ENCODE data around the gene MMP8.

MMP8 gene

DNA sequence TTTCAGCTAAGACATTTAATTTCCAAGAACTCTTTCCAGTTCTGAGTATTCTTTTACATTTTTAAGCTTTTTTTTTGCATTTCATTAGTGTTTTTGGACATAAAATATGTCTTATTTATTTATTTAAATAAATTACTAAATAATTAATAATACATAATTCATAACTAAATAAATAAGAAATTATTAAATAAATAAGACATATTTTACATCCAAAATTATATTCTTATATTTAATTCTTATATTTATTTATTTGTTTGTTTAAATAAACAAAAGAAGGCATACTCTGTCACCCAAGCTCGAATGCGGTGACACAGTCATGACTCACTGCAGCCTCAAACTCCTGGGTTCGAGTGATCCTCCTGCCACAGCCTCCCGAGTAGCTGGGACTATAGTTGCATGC is 16.1 kb downstream of the MMP8 start:
- TF ChIP-seq, protein P1, sequence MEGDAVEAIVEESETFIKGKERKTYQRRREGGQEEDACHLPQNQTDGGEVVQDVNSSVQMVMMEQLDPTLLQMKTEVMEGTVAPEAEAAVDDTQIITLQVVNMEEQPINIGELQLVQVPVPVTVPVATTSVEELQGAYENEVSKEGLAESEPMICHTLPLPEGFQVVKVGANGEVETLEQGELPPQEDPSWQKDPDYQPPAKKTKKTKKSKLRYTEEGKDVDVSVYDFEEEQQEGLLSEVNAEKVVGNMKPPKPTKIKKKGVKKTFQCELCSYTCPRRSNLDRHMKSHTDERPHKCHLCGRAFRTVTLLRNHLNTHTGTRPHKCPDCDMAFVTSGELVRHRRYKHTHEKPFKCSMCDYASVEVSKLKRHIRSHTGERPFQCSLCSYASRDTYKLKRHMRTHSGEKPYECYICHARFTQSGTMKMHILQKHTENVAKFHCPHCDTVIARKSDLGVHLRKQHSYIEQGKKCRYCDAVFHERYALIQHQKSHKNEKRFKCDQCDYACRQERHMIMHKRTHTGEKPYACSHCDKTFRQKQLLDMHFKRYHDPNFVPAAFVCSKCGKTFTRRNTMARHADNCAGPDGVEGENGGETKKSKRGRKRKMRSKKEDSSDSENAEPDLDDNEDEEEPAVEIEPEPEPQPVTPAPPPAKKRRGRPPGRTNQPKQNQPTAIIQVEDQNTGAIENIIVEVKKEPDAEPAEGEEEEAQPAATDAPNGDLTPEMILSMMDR (IDR thresholded peaks at IDR 0.05; ENCODE audit: low read length, missing control alignments) = no peak
- H3K4me3 ChIP-seq (replicated peaks; ENCODE audit: low read depth, low read length) = no peak overlapping the region
- DNase-seq (ENCODE audit: low read depth) = no peak

DNA sequence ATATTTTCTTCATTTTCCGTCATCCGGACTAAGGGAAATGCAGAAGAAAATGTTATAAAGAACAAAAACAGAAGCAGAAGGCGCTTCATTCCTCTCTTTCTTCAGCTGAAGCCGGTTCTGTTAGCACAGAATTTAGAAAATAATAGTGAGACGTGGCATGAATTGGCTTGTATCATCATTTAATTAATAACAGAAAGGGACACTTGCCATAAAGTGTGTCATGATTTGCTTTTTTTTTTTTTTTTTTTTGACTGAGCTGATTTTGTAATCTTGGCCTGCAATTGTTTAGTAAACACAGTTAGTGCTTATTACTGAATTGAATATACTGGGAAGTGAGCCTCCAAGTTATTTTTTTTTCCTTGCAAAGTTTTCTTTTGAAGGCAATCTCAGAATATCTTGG is 19.1 kb downstream of the MMP8 start, which contains the start of gene MMP27:
Gene MMP27, minus strand, starts transcription at position 144 of the 400 bp plus-strand sequence. Its CDS starts 55 bp downstream, at position 89.
- H3K4me3 ChIP-seq (replicated peaks; ENCODE audit: low read depth, low read length) = no peak within 1 kb of the TSS
- TF ChIP-seq, protein P1 (IDR thresholded peaks at IDR 0.05; ENCODE audit: low read length, missing control alignments) = no peak
- no peak for DNase-seq (ENCODE audit: low read depth)

DNA sequence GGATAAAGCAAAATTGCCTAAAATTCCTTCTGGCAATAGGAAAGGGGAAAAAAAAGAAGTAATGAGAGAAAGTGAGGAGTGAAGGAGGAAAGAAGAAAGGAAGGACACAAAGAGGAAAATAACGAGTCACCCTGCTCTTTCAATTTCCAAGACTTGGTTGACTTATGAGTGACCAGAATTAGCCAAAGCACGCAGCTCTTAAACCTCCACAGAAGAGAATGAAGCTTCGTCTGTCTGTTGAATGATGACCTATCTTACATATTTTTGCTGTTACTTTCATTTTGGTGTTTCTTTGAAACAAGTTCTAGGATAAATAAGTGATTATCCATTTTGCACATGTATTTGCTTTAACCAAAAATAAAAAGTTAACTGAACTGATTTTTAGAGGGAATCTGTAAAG is 19.9 kb downstream of the MMP8 start:
- DNase-seq (ENCODE audit: low read depth) = no peak
- TF ChIP-seq, protein P1 (IDR thresholded peaks at IDR 0.05; ENCODE audit: low read length, missing control alignments) = no peak
- no peak overlapping the region for H3K4me3 ChIP-seq (replicated peaks; ENCODE audit: low read depth, low read length)

DNA sequence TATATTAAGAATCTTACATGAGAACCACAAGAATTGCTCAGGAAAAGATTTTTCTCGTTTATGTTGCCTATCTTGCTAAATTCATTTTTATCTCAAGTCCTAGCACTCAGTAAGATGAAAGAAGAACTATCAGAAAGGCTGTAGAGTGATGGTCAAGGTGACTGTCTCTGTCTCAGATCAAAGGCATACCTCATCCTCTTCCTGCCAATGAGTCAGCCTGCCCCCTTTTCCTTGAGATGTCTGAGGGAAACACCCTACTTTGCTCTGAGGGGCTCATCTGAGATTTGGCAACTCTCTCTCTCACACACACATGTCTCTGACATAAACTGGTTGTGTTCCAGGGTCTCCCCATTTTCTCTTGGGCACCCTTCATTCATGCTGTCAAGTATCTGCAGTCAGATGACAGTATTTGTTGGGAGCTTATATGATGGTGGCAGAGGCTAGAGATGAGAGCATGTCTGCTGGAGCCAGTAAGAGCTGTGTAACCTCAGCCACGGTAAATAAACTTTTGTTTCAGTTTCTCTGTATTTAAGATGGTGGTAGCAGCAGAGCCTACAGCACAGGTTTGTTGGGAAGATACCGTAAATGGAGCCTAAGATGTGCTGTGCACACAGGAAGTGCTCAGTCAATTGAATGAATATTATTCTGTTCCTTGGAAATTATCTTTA is 20.8 kb downstream of the MMP8 start:
- TF ChIP-seq, protein P1 (IDR thresholded peaks at IDR 0.05; ENCODE audit: low read length, missing control alignments) = no peak
- H3K4me3 ChIP-seq (replicated peaks; ENCODE audit: low read depth, low read length) = no peak overlapping the region
- DNase-seq (ENCODE audit: low read depth) = no peak

DNA sequence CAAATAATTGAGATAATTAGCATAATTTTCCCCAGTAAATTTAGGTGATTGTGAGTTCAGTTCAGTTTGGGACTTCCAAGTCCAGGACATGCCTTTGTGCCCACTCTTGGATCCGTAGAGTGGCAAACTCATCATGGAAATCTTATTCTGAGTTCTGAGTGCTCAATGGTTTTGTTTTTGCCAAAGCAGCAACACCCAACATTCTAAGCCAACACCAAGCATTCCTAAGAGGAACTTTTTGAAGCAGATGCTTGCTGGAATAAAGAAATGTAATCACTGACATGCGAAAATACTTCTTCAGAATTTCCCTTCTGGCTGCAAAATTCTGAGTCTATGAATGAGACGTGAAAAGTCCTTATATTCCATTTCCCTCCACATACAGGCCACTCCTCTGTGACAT is 29.6 kb downstream of the MMP8 start:
- no peak for DNase-seq (ENCODE audit: low read depth)
- no peak overlapping the region for H3K4me3 ChIP-seq (replicated peaks; ENCODE audit: low read depth, low read length)
- TF ChIP-seq, protein P1 (IDR thresholded peaks at IDR 0.05; ENCODE audit: low read length, missing control alignments) = no peak

DNA sequence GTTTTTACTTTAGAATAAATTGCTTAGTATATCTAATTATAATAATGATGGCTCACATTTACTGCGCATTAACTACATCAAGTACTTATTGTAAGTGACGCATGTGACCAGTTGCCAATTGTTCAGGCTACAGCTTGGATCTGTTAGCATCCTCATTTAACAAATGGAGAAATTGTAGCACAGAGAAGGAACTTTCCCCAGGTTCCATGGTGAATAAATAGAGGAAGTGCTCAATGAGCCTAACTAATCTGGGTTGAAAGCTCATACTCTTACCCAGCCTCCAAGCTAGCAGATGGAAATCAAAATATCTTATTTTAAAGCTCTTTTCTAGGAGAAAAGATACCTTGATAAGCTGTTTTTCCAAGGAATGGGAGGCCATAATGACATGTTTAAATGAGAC is 39.0 kb downstream of the MMP8 start:
- no peak overlapping the region for H3K4me3 ChIP-seq (replicated peaks; ENCODE audit: low read depth, low read length)
- TF ChIP-seq, protein P1 (IDR thresholded peaks at IDR 0.05; ENCODE audit: low read length, missing control alignments) = no peak
- DNase-seq (ENCODE audit: low read depth) = no peak

DNA sequence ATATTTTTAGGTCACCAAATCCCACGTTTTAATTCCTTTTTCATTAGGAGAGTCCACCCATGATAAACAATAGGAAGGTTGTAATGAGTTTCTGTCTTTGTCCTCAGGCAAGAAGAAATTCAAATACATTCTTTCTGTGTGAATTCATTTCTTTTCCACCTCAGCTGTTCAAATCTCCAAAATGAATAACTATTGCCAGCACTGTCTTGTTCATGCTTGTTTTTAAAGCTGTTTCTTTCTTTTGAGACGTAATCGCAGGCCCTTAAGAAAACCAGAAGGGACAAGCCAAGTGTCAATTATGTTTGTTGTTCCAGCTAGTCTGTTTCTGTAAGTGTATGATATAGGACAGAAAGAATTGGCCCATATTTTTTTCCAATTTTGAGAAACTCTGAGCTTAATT is 39.4 kb downstream of the MMP8 start:
- DNase-seq (ENCODE audit: low read depth) = no peak
- no peak overlapping the region for H3K4me3 ChIP-seq (replicated peaks; ENCODE audit: low read depth, low read length)
- TF ChIP-seq, protein P1 (IDR thresholded peaks at IDR 0.05; ENCODE audit: low read length, missing control alignments) = no peak

All from fibroblast of pulmonary artery (primary cell).